A549 (cell line): Measurements from ENCODE around the gene KRTAP10-7. TPM values are rescaled to one million over a fixed set of nuclear protein-coding genes. Genes with fewer than 3 reads are reported as not detected.

ENCODE experiments used
- ATAC-seq, 2 experiments: fragments of 200-7000 bp in 1 of 2; fragments of >200 bp in 1 of 2; cut with Nextera tagmentation in 1 of 2; cut with Tn5 transposase in 1 of 2; 3 replicates each; pipeline versions ENCODE4 v1.8.0 to v1.9.1; 2018 to 2020; ENCODE audit warnings: mild to moderate bottlenecking in 1 of 2, moderate library complexity in 1 of 2
- CTCF ChIA-PET: fragments of 300-600 bp; sonication (Branson Sonifier 250); formaldehyde crosslinking; extraction: SDS; loops from one replicate; lab custom pipeline; 2021; ENCODE audit warnings: antibody characterized with exemption, inconsistent platforms; lab: Yijun Ruan, JAX
- POLR2A ChIA-PET: fragments of 350-600 bp; formaldehyde crosslinking; extraction: SDS; loops from one replicate; lab custom pipeline; 2021; ENCODE audit warnings: antibody characterized with exemption, inconsistent platforms; lab: Yijun Ruan, JAX
- DNase-seq, 2 experiments: peaks; one replicate each; pipeline versions ENCODE4 v3.0.0 to v3.0.0-alpha.2; 2011 to 2016; ENCODE audit warnings: low read depth in 1 of 2, low spot score in 1 of 2
- FAIRE-seq: peaks from 2 replicates; lab custom pipeline; 2011; peaks lifted over from hg19 to GRCh38; lab: Jason Lieb, UNC
- H3K27ac ChIP-seq, 2 experiments: fragments of >200 bp; sonication (Bioruptor Twin); formaldehyde crosslinking; 3 replicates each; pipeline ENCODE4 v1.5.1; 2016 to 2017
- H3K4me1 ChIP-seq: fragments of >200 bp; sonication (Bioruptor Twin); formaldehyde crosslinking; 3 replicates; pipeline ENCODE4 v1.6.1; 2016
- H3K4me2 ChIP-seq: fragments of >200 bp; sonication (Bioruptor Twin); formaldehyde crosslinking; 3 replicates; pipeline ENCODE4 v1.6.1; 2016
- H3K4me3 ChIP-seq: fragments of >200 bp; sonication (Bioruptor Twin); formaldehyde crosslinking; 3 replicates; pipeline ENCODE4 v1.5.1; 2016
- H3K9me3 ChIP-seq: fragments of >200 bp; sonication (Bioruptor Twin); formaldehyde crosslinking; 3 replicates; pipeline ENCODE4 v1.6.1; 2016
- ATOH8 ChIP-seq: fragments of 250-450 bp; sonication (Bioruptor Pico); IDR thresholded peaks from 2 replicates; pipeline ENCODE4 v1.5.0; 2020; ENCODE audit warnings: low read depth, mild to moderate bottlenecking, moderate library complexity
- BCL3 ChIP-seq: fragments of >200 bp; sonication (Bioruptor Twin); formaldehyde crosslinking; IDR thresholded peaks from 3 replicates; pipeline ENCODE4 v1.6.1; 2016
- CEBPB ChIP-seq, 2 experiments: fragments of >200 bp in 1 of 2; sonication (Bioruptor Twin) in 1 of 2; formaldehyde crosslinking in 1 of 2; IDR thresholded peaks; 2 replicates each; pipeline ENCODE4 v1.6.1; 2012 to 2016
- CHD2 ChIP-seq: fragments of 150-350 bp; IDR thresholded peaks from 2 replicates; pipeline ENCODE4 v1.6.1; 2014; ENCODE audit warnings: low read length; ENCODE audit not compliant: partially characterized antibody
- CHD4 ChIP-seq: fragments of 200-600 bp; sonication (generic); IDR thresholded peaks from 2 replicates; pipeline ENCODE4 v1.6.1; 2016; ENCODE audit warnings: antibody characterized with exemption, mild to moderate bottlenecking, borderline replicate concordance
- CTCF ChIP-seq: fragments of >200 bp; sonication (Bioruptor Twin); formaldehyde crosslinking; IDR thresholded peaks from 3 replicates; pipeline ENCODE4 v1.5.1; 2016
- EP300 ChIP-seq, 2 experiments: fragments of >200 bp; sonication (Bioruptor Twin); formaldehyde crosslinking; IDR thresholded peaks; 2 replicates in 1 of 2; 3 replicates in 1 of 2; pipeline ENCODE4 v1.6.1; 2016 to 2017
- ESRRA ChIP-seq: fragments of 150-350 bp; IDR thresholded peaks from 2 replicates; pipeline ENCODE4 v1.6.1; 2014; ENCODE audit warnings: mild to moderate bottlenecking, low read length, borderline replicate concordance
- FOXS1 ChIP-seq: fragments of 250-450 bp; sonication (Bioruptor Pico); IDR thresholded peaks from 2 replicates; pipeline ENCODE4 v1.5.0; 2020; ENCODE audit warnings: mild to moderate bottlenecking, moderate library complexity
- HES2 ChIP-seq: fragments of >200 bp; sonication (Bioruptor Twin); formaldehyde crosslinking; IDR thresholded peaks from 2 replicates; pipeline ENCODE4 v1.6.1; 2016
- HMGXB4 ChIP-seq: fragments of 250-450 bp; sonication (Bioruptor Pico); IDR thresholded peaks from 2 replicates; pipeline ENCODE4 v1.5.0; 2021; ENCODE audit warnings: mild to moderate bottlenecking, moderate library complexity, borderline replicate concordance
- JUN ChIP-seq, 2 experiments: fragments of >200 bp; sonication (Bioruptor Twin); formaldehyde crosslinking; IDR thresholded peaks; 2 replicates in 1 of 2; 3 replicates in 1 of 2; pipeline ENCODE4 v1.6.1; 2016 to 2017
- JUNB ChIP-seq: fragments of >200 bp; sonication (Bioruptor Twin); formaldehyde crosslinking; IDR thresholded peaks from 2 replicates; pipeline ENCODE4 v1.6.1; 2016
- KDM1A ChIP-seq: fragments of 200-600 bp; sonication (generic); IDR thresholded peaks from 2 replicates; pipeline ENCODE4 v1.6.1; 2016; ENCODE audit warnings: low read depth, mild to moderate bottlenecking
- KDM5A ChIP-seq: fragments of 200-600 bp; sonication (generic); IDR thresholded peaks from 2 replicates; pipeline ENCODE4 v1.6.1; 2016; ENCODE audit warnings: antibody characterized with exemption, mild to moderate bottlenecking
- NR3C1 ChIP-seq: fragments of >200 bp; sonication (Bioruptor Twin); formaldehyde crosslinking; IDR thresholded peaks from 3 replicates; pipeline ENCODE4 v1.6.1; 2017
- POLR2A ChIP-seq: IDR thresholded peaks from 2 replicates; pipeline ENCODE4 v1.6.1; 2012; ENCODE audit warnings: mild to moderate bottlenecking, low read length
- RCOR1 ChIP-seq: fragments of 150-350 bp; IDR thresholded peaks from 2 replicates; pipeline ENCODE4 v1.6.1; 2014; ENCODE audit warnings: antibody characterized with exemption, low read length, low read depth
- RFX5 ChIP-seq: fragments of 450-650 bp; IDR thresholded peaks from 2 replicates; pipeline ENCODE4 v1.7.1; 2014; ENCODE audit warnings: antibody characterized with exemption, mild to moderate bottlenecking, moderate library complexity
- RNF2 ChIP-seq: fragments of 200-600 bp; sonication (generic); IDR thresholded peaks from 2 replicates; pipeline ENCODE4 v1.6.1; 2016; ENCODE audit warnings: low read depth, mild to moderate bottlenecking, antibody characterized with exemption, moderate library complexity, borderline replicate concordance
- SREBF2 ChIP-seq: fragments of 450-650 bp; IDR thresholded peaks from 2 replicates; pipeline ENCODE4 v1.6.1; 2014; ENCODE audit warnings: mild to moderate bottlenecking, moderate library complexity
- USF2 ChIP-seq: fragments of 450-650 bp; IDR thresholded peaks from 2 replicates; pipeline ENCODE4 v1.6.1; 2014; ENCODE audit warnings: antibody characterized with exemption
- ZFP36 ChIP-seq: fragments of 450-650 bp; IDR thresholded peaks from 2 replicates; pipeline ENCODE4 v1.6.1; 2014; ENCODE audit warnings: borderline replicate concordance; ENCODE audit not compliant: partially characterized antibody
- ZSCAN20 ChIP-seq: fragments of 250-450 bp; sonication (Bioruptor Pico); IDR thresholded peaks from 2 replicates; pipeline ENCODE4 v1.8.0; 2022; ENCODE audit warnings: mild to moderate bottlenecking, moderate library complexity
- WGBS: methylation state at CpG from one replicate; pipeline ENCODE4 v1.1.6; 2017; ENCODE audit errors: missing lambda C conversion rate; 5-methylcytosine and 5-hydroxymethylcytosine counted together
- polyA plus RNA-seq, 4 experiments: library from polyadenylated mRNA; depleted of rRNA in 3 of 4; stranded (reverse); fragments of >200 nt; fragmentation: RNase III in 1 of 4; extraction: RNeasy Plus Mini Kit Qiagen cat#74134 plus additional on column Dnase treatment in 1 of 4; gene quantifications; 2 replicates in 3 of 4; 3 replicates in 1 of 4; pipeline ENCODE4 v1.2.3, GENCODE V29; 2011 to 2017

The KRTAP10-7 gene
- polyA plus RNA-seq, 2 of the 4 experiments (the other 2 are of a cell fraction): not detected

- Histone ChIP-seq H3K27ac (no peak overlapping the region), H3K9me3 (peaks cover 7% of the 10 kb centered on the region), H3K4me3 (no peak overlapping the region), H3K4me2 (no peak overlapping the region), H3K4me1 (no peaks in the 10 kb centered on the region)
- ChIA-PET POLR2A (no interaction called here), CTCF (no interaction called here)
- 0% methylated on average over 1 of the region's 12 CpGs for WGBS
- no peak for FAIRE-seq
- no peak for ATAC-seq
- TF ChIP-seq CEBPB (IDR thresholded peaks at IDR 0.05) (no peak), SREBF2 (no peak), KDM5A (no peak), RNF2 (no peak), ATOH8 (CRISPR knock-in tag) (no peak), JUN (IDR thresholded peaks at IDR 0.05) (no peak), KDM1A (no peak)
- TF ChIP-seq, all 56 proteins: peak for 0
- DNase-seq: no peak
Measured at GRCh38 chr21:44568261-44568660, 32.1 kb upstream of the KRTAP10-7 start.

- H3K4me3 ChIP-seq: no peak overlapping the region
- FAIRE-seq (no peak), ATAC-seq (no peak), DNase-seq (no peak)
- no peak overlapping the region for H3K27ac ChIP-seq
- CTCF ChIA-PET: no interaction called here
- no peak overlapping the region for H3K4me2 ChIP-seq
- H3K9me3 ChIP-seq: peaks cover 7% of the 10 kb centered on the region
- 80% methylated on average over 12 of the region's 27 CpGs for WGBS
- TF ChIP-seq CHD2 (no peak), CTCF (no peak), RNF2 (no peak), RFX5 (no peak), CHD4 (no peak), FOXS1 (CRISPR knock-in tag) (no peak), ZSCAN20 (CRISPR knock-in tag) (no peak), POLR2A (no peak), KDM1A (no peak), RCOR1 (no peak), NR3C1 (no peak), ESRRA (no peak), JUNB (no peak), EP300 (IDR thresholded peaks at IDR 0.05) (no peak), ZFP36 (no peak), HES2 (no peak), BCL3 (no peak), HMGXB4 (CRISPR knock-in tag) (no peak), USF2 (no peak)
- H3K4me1 ChIP-seq: no peaks in the 10 kb centered on the region
- POLR2A ChIA-PET: no interaction called here
Measured at GRCh38 chr21:44568667-44569556, 31.5 kb upstream of the KRTAP10-7 start.
